GM18867 (cell line): Measurements from ENCODE around the gene PAX5.

Experiments used
- ATAC-seq: cut with Tn5 transposase; IDR thresholded peaks from one replicate; pipeline ENCODE4 v1.9.1; 2021; ENCODE audit warnings: mild to moderate bottlenecking, moderate library complexity; ENCODE audit not compliant: unreplicated experiment

The PAX5 gene

DNA sequence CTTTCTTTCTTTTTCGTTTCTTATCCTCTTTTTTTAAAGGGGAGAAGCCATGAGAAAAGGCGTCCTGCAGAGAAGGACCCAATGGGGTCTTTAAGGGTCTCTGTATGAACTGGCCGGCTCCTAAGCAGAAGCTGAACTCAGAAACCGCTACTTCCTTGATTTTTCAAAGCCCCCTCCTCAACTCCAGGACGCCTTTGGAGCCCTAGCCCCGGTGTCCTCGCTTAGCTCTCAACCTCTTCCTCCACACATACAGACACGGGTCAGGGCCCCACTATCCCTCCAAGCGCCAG is 8.3 kb downstream of the PAX5 start:
- ATAC-seq = no peak

DNA sequence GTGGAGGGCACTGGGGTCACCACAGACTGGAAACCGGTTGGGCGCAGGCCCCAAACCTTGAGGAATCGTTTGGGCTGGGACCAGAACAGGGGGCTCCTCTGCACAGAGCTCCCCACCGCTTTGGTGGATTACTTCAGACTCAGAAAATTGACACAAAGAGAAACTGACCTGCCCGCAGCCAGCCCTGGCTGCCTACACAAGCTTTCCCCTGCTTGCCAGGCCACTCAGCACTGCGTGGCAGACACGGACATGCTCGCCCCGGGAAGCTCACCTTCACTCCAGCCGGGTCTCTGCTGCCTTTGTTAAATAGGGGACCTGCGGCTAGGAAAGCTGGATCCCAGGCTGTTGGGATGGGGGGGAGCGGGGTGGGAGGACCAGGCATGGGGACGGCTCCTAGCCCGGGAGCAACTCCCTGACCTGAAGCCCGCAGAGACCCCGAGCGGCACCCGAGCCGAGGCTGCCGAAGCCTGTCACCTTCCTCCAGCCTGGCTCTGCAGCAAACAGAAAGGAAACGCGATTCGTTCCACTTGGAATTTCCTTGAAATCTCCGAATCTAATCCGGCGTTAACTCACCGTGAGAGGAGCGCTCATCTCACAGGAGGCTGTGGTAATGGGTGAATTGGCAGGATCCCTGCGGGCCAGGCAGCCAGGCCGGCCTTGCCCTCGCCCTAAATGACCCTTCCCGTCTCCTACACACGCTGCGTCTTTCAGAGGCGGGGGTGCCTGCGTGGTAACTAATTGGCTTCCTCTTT is 8.8 kb downstream of the PAX5 start:
- ATAC-seq = no peak

DNA sequence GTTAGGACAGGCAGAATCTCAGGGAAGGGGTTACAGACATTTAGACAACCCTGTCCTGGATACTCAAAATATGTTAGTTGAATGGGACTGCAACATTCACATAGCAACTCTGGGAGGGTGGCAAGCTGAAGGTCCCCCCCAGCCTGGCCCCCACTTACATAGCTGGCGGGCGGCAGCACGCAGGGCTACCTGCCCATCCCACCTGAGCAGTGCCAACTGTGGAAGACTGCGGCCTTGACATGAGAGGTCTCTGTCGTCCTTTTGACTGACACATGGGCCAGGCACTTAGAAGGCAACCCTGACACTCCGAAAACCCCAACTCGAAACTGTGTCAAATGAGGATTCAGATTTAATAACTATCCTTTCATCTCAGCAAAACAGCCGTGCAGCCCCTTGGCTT is 16.5 kb downstream of the PAX5 start:
- no peak for ATAC-seq

DNA sequence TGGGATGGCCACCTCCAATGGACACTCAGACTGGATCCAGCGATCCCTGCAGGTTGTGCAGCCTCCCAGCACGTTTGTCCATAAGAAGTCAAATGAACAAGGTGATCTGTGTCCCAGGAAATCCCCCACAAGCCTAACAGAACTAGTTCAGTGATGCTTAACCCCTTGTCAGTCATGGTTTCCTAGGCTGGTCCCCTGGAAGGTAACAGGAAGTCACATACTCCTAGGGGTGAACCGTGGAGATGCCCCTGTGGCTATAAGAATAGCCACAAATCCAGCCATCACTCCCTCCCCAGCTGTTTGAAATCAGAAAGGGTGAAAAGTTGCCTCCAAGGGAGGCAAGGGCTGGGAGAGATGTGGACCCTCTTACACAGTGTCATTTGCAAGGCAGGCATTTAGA is 22.5 kb downstream of the PAX5 start:
- ATAC-seq = no peak

DNA sequence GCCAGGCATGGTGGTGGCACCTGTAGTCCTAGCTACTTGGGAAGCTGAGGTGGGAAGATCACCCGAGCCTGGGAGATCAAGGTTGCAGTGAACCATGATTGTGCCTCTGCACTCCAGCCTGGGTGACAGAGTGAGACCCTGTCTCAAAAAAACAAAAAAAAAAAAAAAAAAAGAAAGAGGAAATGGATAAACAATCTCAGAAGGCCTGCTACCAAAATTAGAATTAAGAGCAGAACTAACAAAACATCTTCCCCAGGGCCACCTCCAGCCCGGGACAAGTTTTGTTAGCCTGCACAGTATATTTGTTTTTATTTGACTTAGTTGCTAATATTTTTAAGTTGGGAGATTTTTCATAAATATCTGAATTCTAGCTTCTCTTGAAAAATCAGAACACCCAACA is 23.1 kb downstream of the PAX5 start:
- ATAC-seq = no peak

DNA sequence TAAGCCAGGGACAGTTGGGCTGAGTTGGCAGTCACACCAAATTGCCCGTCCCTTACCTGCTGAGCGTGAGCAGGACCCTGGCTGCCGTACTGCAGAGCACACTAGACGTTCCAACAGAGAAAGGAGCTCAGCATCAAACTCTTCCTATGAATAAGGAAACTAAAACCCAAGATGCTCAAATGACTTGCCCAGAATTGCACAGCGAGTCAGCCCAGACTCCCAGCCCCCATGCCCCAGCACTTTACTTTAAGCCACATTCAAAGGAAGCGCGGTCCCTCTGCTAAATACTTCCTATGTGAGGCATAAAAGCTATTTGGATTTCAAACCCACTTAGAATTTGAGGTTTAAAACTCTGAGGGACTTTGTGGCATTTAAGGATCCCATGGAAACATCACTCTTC is 23.9 kb downstream of the PAX5 start:
- ATAC-seq = no peak

DNA sequence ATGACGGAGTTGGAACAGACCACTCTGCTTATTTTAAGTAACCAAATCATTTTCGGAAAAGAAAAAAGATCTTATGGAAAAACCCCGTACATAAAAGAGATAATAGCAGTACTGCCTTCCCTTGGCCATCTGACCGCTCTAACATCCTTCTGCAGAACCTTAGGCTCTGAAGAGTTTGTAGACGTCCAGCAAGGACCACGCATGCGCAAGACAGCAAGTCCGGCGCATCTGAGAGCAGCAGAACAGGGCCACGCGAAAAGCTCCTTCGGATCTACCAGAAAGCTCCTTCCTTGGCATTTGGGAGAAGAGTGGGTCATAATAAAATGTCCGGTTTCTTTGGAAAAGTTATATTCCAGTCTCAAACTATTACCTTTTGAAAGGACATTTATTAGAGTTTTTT is 26.8 kb downstream of the PAX5 start:
- ATAC-seq = no peak

DNA sequence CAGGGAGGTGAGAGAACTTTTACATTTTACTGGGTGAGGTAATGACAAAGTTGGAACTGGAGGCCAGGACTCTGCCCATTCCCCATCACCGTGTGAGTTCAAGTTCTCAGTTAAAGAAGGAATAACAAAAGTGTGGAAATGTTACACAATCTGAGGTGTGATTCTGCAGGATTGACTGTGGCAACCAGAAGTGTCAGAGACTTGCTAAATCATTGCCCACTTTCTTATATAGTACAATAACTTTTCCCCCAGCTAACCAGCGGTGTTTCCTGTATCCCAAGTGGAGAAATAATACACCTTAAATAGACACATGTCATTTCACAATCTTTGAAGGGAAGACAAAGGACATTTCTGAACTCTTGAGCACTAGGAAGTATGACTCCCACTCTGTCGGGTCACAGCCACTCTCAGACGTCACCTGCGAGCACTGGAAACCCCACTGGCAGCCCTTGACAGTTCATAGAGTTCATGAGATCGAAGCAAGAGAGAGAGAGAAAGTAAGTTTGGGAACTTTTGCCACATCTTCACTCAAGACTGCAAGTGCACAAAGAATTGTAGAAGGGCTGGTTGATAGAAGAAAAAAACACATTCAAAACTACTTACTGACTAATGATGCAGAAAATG is 28.4 kb downstream of the PAX5 start:
- ATAC-seq = no peak

DNA sequence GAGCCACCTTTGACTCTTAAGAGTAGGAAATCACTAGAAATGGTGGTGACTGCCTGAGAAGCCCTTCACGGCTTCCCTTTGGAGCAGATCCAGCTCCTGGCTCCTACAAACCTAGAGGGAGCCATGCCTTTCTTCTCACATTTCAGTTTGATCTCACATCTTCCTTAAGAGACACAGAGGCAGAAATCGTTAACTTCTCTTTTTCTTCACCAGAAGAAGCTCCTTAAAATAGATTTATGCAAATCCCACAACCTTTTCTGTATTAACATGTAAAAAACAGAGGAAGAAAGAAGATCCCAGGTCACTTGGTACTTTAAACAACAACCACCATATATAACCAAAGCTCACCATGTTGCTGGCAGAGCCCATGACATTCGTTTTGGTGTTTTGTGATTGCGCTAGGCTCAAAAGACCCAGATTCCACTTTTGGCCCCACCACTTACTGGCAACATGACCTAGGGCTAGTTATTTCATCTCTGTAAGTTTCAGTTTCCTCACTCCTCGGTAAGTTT is 29.6 kb downstream of the PAX5 start:
- ATAC-seq = peak; percentile 36

DNA sequence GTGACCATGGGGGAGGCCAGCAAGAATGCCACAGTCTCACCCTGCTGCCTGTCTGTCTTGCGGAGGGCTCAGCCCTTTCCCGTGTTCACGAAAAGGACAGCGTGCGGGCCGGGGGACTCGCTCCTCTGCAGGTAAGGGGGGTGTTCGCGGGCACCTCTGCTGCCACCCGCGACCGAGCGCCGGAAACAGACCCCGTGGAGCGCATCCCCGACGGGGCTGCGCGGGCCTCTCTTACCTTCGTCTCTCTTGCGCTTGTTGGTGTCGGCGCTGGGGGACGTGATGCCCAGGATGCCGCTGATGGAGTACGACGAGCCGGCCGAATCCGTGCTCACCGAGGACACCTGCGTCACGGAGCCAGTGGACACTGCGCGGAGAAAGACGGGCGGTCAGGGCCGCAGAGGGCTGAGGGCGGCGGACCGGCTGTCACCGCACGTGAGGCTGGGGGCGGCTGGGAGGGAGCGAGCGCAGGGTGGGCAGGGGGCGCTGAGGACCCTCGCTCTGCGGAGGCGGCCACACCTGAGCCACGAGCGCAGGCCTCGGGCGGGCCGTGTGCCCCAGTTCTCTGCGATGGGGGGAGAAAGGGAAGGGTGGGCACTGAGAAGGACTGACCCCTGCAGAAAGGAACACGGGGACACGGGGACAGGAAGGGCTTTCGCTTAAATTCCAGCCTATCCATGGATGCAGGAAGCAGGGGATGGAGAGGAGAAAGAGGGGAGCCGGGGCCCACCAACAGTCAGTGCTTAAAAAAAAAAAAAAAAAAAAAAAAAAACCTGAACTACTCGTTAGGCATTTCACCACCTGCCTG is 31.5 kb downstream of the PAX5 start:
- ATAC-seq = no peak

DNA sequence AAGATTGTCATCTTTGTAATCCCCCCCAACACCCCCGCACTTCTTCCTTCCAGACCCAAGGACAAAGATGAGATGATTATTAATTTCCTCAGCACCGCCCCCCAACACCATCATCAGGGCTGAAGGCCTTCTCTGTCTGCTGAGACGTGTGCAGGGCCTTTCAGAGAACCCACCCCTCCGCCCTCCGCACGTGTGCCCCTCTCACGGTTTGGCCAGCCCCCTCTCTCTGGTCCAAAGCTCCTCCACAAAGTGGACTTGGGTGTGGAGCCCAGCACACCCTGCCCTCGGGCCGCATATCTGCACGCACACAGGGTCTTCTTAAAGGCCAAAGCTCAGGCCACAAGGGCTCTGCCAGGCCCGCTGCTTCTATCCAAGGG is 32.0 kb downstream of the PAX5 start:
- no peak for ATAC-seq

DNA sequence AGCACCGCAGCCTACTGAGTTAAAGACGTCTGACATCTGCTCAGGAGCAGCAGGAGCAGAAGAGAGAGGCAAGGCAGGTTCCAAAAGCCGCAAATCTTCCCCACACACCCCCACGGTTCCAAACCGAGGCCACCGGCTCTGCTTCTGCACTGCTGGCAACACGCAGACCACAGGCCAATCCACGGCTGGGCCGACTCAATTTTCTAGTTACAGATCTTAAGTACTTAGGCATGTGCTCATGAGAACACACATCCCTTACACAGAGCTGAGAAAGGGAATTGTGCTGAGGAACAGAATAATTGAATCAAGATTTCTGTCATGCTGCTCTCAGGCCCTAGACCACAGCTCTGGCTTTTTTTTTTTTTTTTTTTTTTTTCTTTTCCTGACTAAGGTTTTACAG is 32.6 kb downstream of the PAX5 start:
- no peak for ATAC-seq

DNA sequence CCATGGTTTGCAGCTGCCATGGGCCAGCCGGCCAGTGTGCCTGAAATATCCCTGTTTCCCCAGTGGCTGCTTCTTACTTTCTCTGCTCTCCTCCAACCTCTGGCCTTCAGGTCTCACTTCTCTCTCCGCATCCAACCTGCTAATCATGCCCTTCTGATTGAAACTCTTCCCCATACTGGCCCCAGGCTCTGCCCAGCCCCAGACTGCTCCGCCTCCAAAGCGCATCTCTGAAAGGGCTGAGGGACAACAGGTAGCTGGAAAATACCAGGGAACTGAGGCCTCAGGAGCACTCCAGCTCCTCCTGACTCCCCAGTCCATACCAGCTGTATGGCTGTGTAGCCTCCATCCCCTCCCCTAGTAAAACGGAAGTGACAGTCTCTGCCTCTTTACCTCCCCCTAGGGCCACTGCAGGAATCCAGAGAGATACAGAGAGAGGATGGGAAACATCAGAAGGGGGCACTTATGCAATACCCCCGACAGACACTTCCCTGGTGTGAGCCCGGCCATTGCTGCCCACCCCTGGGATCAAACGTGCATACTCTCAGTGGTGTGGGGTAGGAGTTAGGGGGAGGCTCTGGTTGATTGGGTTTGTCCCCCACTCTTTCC is 34.2 kb downstream of the PAX5 start:
- ATAC-seq = peak; percentile 33

DNA sequence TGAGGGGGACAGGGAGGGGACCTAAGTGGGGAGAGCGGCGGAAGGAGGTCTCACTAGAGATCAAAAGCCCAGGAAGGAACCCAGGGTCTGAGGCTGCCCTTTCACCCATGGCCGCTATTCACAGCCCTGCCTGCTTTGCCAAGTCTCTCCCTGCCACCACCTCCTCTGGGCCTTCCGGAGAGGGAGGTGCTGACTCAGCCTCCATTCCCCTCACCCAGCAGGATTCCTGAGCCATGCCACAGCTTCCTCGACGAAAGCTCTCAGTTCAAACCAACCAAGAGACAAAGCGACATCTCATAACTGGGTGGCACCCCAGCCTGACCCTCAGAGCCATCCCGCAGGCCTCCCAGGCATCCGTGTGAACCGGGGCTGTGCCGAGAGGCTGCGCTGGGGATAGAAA is 36.7 kb downstream of the PAX5 start:
- no peak for ATAC-seq

DNA sequence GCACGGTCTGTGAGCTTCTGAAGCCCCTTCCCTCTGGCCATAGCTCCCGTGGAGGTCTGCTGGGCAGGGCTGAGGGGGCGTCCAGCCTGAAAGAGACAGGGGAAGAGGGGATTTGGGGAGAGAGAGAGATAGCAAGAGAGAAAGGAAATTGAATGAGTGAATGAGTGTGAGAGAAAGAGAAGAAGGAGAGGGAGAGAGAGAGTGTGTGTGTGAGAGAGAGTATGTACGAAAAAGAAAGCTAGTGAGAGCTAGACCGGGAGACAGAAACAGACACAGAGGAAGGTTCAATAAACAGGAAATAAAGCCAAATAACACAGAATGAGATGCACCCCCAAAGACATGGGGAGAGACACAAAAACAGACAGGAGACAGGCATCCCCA is 37.4 kb downstream of the PAX5 start:
- no peak for ATAC-seq

DNA sequence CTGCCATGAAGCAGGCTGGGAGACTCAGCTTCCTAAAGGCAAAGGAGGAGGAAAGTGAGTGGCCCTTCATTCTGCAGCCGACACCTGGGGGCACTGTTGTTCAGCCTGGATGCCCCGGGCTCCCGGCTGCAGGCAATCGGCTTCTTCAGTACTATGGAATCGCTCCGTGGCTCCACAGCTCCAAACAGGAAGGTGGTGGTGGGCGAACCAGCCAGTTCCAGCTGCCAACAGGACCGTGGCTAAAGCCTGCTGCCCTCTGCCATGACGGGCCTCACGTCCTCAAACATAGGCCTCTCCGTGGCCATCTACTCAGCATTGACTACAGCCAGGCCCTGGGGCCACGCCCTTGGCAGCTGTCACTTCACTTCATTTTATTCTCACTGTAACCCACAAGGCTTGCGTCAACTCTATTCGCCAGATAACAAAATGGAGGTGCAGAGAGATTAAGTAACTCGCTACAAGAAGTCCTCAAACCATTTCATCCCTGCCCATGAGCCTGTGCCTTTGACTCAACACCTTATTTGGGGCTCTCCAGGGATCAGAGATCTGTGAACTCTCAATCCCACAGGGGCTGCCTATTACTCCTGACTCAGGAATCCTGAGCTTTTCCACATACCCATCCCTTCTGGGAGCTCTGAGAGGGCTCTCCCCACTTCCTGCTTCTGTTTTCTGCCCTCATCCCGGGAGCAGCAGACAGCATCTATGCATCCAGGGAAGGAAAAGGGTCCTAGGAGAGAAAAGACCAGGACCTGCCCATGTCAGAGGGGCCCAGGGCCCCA is 38.0 kb downstream of the PAX5 start:
- ATAC-seq = peak; percentile 42

DNA sequence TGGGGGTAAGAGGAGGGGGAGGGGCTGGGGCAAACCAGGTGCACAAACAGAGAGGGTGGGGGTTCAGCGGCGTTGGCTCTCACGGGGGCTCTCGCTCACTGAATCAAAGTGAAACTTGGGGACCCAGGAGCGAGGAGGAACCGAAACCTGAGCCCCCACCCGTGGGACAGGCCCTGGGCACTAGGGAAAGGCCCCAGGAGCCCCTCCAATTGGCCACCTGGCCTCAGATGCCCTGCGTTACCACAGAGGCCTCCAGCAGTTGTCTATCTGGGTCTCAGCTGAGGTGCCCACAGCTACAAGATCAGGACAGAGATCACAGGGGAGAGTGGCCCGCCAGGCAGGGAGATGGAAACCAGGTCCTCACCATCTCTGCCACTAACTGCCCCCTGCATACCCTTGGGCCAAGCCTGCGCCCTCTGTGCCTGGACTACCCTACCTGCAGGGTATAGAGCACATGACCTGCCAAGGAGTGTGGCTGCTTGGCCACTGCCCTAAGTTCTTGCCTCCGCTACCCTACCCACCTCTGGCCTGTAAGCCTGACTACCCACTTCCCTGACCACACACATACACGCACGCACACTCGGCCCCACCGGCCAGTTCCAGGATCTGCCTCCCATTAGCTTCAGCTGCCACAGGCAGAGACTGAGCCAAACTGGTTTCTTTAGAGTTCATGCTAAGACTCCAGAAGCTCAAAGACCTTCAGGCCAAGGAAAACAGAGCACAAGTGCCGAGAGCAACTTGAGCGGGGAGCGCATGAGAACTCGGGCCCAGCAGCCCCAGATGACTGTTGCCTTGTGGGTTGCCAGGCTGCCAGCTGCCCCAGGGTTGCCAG is 39.9 kb downstream of the PAX5 start:
- peak; percentile 44 for ATAC-seq

DNA sequence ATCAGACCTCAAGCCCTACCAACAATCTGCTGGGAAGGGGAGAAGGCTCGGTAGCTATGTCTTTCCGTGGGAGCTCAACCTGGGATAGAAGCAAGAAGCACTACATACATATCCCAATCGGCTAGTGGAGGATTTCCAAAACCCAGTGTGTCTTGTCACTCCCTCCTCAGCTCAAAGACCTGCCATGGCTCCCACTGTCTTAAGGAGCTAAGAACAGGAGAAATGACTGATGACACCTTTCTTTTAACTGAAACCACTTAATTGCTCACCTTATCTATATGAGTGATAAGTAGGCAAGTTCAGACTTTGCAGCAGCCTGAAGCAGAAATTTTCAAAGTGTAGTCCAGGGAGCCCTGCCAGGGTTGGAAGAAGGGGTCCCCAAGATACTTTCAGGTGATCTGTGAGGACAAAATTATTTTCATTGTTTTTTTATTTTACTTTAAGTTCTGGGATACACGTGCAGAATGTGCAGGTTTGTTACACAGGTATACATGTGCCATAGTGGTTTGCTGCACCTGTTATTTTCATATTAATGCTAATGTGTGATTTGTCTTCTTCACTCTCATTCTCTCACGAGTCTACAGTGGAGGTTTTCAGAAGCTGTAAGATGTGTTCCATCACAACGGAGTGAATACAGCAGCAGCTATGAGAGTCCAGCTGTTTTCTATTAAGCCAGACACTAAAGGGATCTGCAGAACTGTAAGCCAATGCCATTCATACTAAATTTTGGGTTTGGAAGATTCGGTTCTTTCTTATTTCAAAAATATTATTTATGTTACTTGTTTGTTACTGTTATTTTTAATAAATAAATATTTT is 41.4 kb downstream of the PAX5 start:
- no peak for ATAC-seq

DNA sequence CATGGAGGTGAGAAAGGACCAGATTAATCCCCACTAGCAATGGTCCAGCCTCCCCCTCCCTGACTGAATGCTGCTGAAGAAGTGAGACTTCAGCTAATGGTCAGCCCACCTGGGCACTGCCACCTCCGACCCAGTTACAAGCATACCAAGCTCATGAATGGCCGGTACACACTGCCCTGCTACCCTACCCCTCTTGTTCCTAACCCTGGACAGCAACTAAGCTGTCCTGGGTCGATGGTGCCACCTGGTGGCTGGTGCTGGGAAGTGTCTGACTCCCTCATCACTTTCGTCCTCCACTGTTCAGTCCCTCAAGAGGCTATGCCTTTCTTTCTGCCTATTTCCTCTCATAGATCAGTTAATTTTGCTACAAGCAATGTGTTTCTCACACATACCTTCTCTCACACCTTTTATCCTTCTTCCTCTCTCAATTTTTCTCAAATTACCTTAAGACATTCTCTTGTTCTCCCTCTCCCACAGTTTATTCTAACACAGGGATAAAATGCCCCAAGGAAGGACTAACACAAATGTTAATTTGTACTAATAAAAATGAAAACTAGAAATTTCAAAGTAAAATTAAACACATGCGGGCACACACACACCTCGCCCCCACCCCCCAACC is 42.4 kb downstream of the PAX5 start:
- no peak for ATAC-seq
